ENCODE data around the gene TTC33. TPM values are rescaled to one million over a fixed set of nuclear protein-coding genes. Genes with fewer than 3 reads are reported as not detected.
A peak's percentile ranks its signal among the peaks of the same experiment; 100 is the strongest.

TTC33 gene
- 10 to 100 TPM; 10.6 to 19.8 TPM for total RNA-seq

GRCh38 chr5:40755407-40756365, at the start of gene TTC33:
Gene TTC33, minus strand, starts transcription at chr5:40755961. Its CDS starts 8,943 bp downstream, at chr5:40747018.
- Histone ChIP-seq H3K4me3 (peak within 1 kb of the TSS; percentile 76), H3K27ac (peak within 1 kb of the TSS; percentile 88), H3K9ac (ENCODE audit: low read depth in 2 of 2, low read length in 2 of 2) (peak within 1 kb of the TSS; percentile 79 to 93), H3K4me1 (peaks cover 7% of the 10 kb centered on the region), H3K36me3 (no peaks in the 10 kb centered on the region), H3K27me3 (no peaks in the 10 kb centered on the region), H3K9me3 (no peaks in the 10 kb centered on the region)
- TF ChIP-seq CTCF (IDR thresholded peaks at IDR 0.05): peak; percentile 58
- intact Hi-C loops (cut with DNase I): loop anchor here (5.0 kb wide), 1 partner anchor 77 kb away; no protein-coding TSS in a partner anchor
- DNase-seq: peak; percentile 97

GRCh38 chr5:40801771-40802562, 46.2 kb upstream of the TTC33 start:
- Histone ChIP-seq H3K9ac (ENCODE audit: low read depth in 2 of 2, low read length in 2 of 2) (no peak overlapping the region), H3K27ac (no peak overlapping the region), H3K36me3 (no peaks in the 10 kb centered on the region), H3K9me3 (no peaks in the 10 kb centered on the region), H3K27me3 (no peaks in the 10 kb centered on the region), H3K4me1 (no peaks in the 10 kb centered on the region), H3K4me3 (no peak overlapping the region)
- TF ChIP-seq CTCF (IDR thresholded peaks at IDR 0.05): no peak
- intact Hi-C loops (cut with DNase I): no loop called here
- no peak for DNase-seq

- Histone ChIP-seq H3K4me1 (peaks cover 9% of the 10 kb centered on the region), H3K4me3 (no peak overlapping the region), H3K27ac (no peak overlapping the region), H3K9ac (ENCODE audit: low read depth in 2 of 2, low read length in 2 of 2) (no peak overlapping the region), H3K36me3 (no peaks in the 10 kb centered on the region), H3K27me3 (no peaks in the 10 kb centered on the region), H3K9me3 (no peaks in the 10 kb centered on the region)
- DNase-seq: no peak
- intact Hi-C loops (cut with DNase I): no loop called here
- TF ChIP-seq CTCF (IDR thresholded peaks at IDR 0.05): no peak
These were observed 43.5 kb upstream of the TTC33 start for GRCh38 chr5:40799258-40799657.

DNA sequence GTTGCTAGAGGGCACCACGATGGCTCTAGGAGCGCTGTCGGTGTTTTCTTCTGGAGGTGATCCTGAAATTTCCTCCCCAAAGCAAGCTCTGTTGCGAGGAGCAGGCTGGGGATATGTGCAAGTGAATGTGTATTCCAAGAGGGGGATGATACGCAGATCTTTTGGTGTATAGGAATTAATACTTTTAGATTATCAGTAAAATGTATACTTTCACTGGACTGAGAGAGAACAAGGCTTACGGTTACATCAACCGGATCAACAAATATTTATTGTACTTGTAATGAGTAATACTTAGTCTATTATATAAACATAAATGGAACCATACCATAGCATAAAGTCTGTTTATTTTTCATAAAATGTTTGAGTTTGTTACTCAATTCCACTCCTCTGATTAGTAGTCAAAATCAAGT, 43.0 kb upstream of the TTC33 start:
- no peak for DNase-seq
- intact Hi-C loops (cut with DNase I): no loop called here
- peaks cover 9% of the 10 kb centered on the region for H3K4me1 ChIP-seq
- TF ChIP-seq CTCF (IDR thresholded peaks at IDR 0.05): no peak
- no peaks in the 10 kb centered on the region for H3K27me3 ChIP-seq
- H3K27ac ChIP-seq: peak overlapping the region; percentile 96
- H3K4me3 ChIP-seq: peak overlapping the region; percentile 95
- H3K36me3 ChIP-seq: no peaks in the 10 kb centered on the region
- no peaks in the 10 kb centered on the region for H3K9me3 ChIP-seq
- peak overlapping the region; percentile 59 to 81 for H3K9ac ChIP-seq (ENCODE audit: low read depth in 2 of 2, low read length in 2 of 2)

- H3K9ac ChIP-seq (ENCODE audit: low read depth in 2 of 2, low read length in 2 of 2): peak within 1 kb of the TSS; percentile 86 to 89
- no peaks in the 10 kb centered on the region for H3K9me3 ChIP-seq
- peak within 1 kb of the TSS; percentile 95 for H3K4me3 ChIP-seq
- no peaks in the 10 kb centered on the region for H3K36me3 ChIP-seq
- TF ChIP-seq CTCF (IDR thresholded peaks at IDR 0.05): peak; percentile 73
- peaks cover 9% of the 10 kb centered on the region for H3K4me1 ChIP-seq
- peak; percentile 91 for DNase-seq
- H3K27ac ChIP-seq: peak within 1 kb of the TSS; percentile 96
- H3K27me3 ChIP-seq: no peaks in the 10 kb centered on the region
- intact Hi-C loops (cut with DNase I): no loop called here
These were observed 42.4 kb upstream of the TTC33 start, which contains the start of gene PRKAA1 for GRCh38 chr5:40798012-40798800. Gene PRKAA1, minus strand, starts transcription at chr5:40798374. Its CDS starts 185 bp downstream, at chr5:40798189.

Data from colonic mucosa (tissue), 4 donors.